ENCODE results near the gene CNR2.
"Not testable (repeated sequence)": the region's sequence is repeated elsewhere in the genome, so short reads cannot be mapped to it uniquely, and the experiment has no call there.

CNR2 gene

DNA sequence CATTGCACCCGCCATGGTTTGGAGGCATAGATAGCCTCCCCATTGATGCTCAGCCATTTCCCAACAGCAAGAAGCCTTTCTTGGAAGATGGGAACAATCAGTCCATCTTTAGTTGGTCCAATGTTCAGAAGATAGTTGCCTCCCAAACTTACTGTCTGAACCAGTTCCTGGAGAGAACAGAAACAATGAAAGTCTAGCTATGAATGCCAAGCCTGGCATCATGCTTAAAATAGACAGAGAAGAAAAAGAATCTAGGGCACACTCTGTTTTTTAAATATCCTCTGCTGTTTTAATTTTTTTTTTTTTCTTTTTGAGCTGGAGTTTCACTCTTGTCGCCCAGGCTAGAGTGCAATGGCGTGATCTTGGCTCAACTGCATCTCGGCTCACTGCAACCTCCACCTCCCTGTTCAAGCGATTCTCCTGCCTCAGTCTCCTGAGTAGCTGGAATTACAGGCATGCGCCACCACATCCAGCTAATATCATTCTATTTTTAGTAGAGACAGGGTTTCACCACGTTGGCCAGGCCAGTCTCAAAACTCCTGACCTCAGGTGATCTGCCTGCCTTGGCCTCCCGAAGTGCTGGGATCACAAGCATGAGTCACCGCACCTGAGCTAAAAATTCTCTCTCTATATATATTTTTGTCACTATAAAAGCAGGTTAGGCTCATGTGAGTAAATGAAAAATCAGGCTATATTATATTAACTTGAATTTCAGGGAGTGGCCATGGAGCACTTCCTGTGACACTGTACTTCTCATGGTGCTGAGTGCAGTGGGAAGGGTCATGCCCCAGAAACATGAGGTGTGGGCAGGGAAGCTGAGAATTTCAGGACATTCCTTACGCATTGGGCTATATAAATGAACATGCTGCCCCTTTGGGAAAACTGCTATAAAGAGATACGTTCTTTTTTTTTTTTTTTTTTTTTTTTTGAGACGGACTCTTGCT lies 64.2 kb downstream of the CNR2 start:
- no peak for DNase-seq (ENCODE audit: low read depth)
- TF ChIP-seq, protein P1, sequence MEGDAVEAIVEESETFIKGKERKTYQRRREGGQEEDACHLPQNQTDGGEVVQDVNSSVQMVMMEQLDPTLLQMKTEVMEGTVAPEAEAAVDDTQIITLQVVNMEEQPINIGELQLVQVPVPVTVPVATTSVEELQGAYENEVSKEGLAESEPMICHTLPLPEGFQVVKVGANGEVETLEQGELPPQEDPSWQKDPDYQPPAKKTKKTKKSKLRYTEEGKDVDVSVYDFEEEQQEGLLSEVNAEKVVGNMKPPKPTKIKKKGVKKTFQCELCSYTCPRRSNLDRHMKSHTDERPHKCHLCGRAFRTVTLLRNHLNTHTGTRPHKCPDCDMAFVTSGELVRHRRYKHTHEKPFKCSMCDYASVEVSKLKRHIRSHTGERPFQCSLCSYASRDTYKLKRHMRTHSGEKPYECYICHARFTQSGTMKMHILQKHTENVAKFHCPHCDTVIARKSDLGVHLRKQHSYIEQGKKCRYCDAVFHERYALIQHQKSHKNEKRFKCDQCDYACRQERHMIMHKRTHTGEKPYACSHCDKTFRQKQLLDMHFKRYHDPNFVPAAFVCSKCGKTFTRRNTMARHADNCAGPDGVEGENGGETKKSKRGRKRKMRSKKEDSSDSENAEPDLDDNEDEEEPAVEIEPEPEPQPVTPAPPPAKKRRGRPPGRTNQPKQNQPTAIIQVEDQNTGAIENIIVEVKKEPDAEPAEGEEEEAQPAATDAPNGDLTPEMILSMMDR (IDR thresholded peaks at IDR 0.05; ENCODE audit: insufficient read depth, low read depth, low read length, missing control alignments): no peak
- H3K4me3 ChIP-seq (ENCODE audit: low read depth, low read length): no peak overlapping the region

DNA sequence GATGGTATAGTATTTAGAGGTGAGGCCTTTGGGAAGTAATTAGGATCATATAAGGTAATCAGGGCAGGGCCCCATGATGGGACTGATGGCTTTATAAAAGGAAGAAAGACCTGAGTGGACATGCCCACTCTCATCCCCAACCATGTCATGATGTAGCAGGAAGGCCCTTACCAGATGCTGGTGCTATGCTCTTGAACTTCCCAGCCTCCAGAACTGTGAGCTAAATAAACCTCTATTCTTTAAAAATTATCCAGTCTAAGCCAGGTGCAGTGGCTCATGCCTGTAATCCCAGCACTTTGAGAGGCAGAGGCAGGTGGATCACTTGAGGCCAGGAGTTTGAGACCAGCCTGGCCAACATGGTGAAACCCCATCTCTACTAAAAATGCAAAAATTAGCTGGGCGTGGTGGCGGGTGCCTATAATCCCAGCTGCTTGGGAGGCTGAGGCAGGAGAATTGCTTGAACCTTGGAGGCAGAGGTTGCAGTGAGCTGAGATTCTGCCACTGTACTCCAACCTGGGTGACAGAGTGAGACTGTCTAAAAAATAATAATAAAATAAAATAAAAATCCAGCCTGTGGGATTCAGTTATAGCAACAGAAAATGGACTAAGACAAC lies 65.6 kb downstream of the CNR2 start:
- H3K4me3 ChIP-seq (ENCODE audit: low read depth, low read length); DNase-seq (ENCODE audit: low read depth): not testable (repeated sequence)

DNA sequence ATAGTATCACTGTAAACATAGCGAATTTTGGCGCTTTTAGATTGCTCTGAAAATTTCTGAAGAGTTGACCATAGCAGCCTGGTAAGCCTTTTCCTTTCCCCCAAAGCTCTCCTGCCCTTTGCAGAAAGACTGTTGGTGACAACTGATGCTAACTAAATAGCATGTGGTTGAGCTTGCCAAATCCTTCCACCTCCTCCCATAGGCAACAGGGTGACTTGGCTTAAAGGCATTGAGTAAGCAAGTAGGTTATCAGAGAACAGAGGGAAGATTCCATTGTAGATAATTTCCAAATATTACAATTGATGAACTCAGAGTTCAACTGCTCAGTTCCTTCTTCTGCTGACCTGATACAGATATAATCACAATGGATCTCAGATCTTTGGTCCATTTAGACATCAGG lies 68.0 kb downstream of the CNR2 start:
- H3K4me3 ChIP-seq (ENCODE audit: low read depth, low read length): no peak overlapping the region
- TF ChIP-seq, protein P1 (IDR thresholded peaks at IDR 0.05; ENCODE audit: insufficient read depth, low read depth, low read length, missing control alignments): no peak
- DNase-seq (ENCODE audit: low read depth): no peak

DNA sequence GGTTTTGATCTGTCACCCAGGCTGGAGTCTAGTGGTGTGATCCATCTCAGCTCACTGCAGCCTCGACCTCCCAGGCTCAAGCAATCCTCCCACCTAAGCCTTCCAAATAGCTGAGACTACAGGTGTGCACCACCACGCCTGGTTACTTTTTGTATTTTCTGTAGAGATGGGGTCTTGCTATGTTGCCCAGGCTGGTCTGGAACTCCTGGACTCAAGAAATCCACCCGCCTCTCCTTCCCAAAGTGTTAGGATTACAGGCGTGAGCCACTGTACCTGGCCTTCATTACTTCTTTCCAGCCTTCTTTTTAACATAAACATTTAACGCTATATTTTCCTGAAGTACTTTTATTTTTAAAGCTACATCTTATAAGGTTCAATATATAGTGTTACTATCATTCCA lies 69.5 kb downstream of the CNR2 start:
- H3K4me3 ChIP-seq (ENCODE audit: low read depth, low read length): no peak overlapping the region
- TF ChIP-seq, protein P1 (IDR thresholded peaks at IDR 0.05; ENCODE audit: insufficient read depth, low read depth, low read length, missing control alignments): no peak
- DNase-seq (ENCODE audit: low read depth): no peak

DNA sequence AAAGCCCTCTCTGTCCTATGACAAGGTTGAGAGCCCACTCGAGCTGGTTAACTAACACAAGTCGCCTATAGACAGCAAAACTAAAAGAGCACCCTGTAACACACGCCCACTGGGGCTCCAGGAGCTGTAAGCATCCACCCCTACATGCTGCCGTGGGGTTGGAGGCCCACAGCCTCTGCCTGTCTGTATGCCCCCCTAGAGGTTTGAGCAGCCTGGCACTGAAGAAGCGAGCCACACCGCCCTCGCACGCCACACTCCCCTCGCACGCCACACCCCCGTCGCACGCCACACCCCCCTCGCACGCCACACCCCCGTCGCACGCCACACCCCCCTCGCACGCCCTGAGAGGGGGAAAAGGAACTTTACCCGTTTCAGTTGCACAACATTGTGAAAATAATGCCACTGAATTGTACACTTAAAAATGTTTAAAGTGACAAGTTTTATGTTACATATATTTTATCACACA lies 74.7 kb downstream of the CNR2 start:
- TF ChIP-seq, protein P1 (IDR thresholded peaks at IDR 0.05; ENCODE audit: insufficient read depth, low read depth, low read length, missing control alignments): no peak
- peak overlapping the region; percentile 54 for H3K4me3 ChIP-seq (ENCODE audit: low read depth, low read length)
- peak; percentile 80 for DNase-seq (ENCODE audit: low read depth)

DNA sequence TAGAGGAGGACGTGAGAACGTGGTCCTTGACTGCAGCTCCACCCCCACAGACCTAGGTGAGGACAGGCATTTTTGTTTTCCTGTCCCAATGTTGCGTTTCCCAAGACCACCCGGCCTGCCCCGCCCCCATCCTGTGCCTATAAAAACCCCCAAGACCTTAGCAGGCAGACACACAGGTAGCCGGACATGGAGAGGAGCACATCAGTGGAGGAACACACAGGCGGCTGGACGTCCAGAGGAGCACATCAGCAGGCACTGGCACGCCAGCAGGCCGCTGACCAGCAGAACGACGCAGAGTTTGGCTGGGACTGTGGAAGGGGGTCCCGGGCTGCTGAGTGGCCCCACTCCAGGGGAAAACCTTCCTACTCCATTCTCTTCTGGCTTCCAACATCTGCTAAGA lies 75.3 kb downstream of the CNR2 start:
- peak overlapping the region; percentile 54 for H3K4me3 ChIP-seq (ENCODE audit: low read depth, low read length)
- TF ChIP-seq, protein P1 (IDR thresholded peaks at IDR 0.05; ENCODE audit: insufficient read depth, low read depth, low read length, missing control alignments): no peak

DNA sequence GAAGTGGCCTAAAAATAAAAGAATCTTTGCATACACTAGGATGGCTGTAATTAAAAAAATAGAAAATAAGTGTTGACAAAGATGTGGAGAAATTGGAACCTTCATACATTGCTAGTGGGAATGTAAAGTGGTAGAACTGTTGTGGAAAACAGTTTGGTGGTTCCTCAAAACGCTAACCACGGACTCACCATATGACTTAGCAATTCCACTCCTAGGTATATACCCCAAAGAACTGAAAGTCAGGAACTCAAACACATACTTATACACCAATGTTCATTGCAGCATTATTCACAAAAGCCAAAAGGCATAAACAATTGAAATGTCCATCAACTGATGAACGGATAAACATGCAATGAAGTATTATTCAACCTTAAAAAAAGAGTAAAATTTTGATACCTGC lies 77.1 kb downstream of the CNR2 start:
- no peak overlapping the region for H3K4me3 ChIP-seq (ENCODE audit: low read depth, low read length)
- no peak for DNase-seq (ENCODE audit: low read depth)
- TF ChIP-seq, protein P1 (IDR thresholded peaks at IDR 0.05; ENCODE audit: insufficient read depth, low read depth, low read length, missing control alignments): no peak

More for the DNA sequence above, 75.3 kb downstream of the CNR2 start:
- peak; percentile 5 for DNase-seq (ENCODE audit: low read depth)

DNA sequence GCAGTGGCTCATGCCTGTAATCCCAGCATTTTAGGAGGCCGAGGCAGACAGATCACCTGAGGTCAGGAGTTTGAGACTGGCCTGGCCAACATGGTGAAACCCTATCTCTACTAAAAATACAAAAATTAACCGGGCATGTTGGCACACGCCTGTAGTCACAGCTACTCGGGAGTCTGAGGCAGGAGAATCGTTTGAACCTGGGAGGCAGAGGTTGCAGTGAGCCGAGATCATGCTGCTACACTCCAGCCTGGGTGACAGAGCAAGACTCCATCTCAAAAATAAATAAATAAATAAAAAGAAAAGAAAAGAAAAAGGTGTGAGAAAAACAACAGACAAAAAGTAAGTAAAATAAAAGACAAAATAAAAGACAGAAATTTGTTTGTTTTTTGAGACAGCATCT lies 79.0 kb downstream of the CNR2 start:
- H3K4me3 ChIP-seq (ENCODE audit: low read depth, low read length); DNase-seq (ENCODE audit: low read depth): not testable (repeated sequence)
